Omental fat pad (tissue), 4 donors: ENCODE measurements around the gene NHLRC3. TPM values are rescaled to one million over a fixed set of nuclear protein-coding genes. Genes with fewer than 3 reads are reported as not detected.

ENCODE experiments used
- ATAC-seq: fragments of 150-250 bp; one replicate; pipeline ENCODE4 v1.9.1; 2016; ENCODE audit warnings: mild to moderate bottlenecking, moderate library complexity; ENCODE audit not compliant: low FRiP score
- DNase-seq: peaks from one replicate; pipeline ENCODE4 v3.0.0-alpha.2; 2019; ENCODE audit warnings: low spot score
- CTCF ChIP-seq, 3 donors: fragments of 450-650 bp; IDR thresholded peaks; one replicate each; pipeline ENCODE4 v1.5.1; 2016 to 2017; ENCODE audit warnings: antibody characterized with exemption in 3 of 3, mild to moderate bottlenecking in 3 of 3, moderate library complexity in 2 of 3
- total RNA-seq, 4 donors: library from RNA; depleted of rRNA; stranded (reverse); fragments of >200 nt; gene quantifications; one replicate each; pipeline ENCODE4 v1.1.0, GENCODE V29; 2016

Gene NHLRC3
- total RNA-seq, 4 donors from 2014 or later, result 18.4 to 25.2 (median 23.3) TPM

DNA sequence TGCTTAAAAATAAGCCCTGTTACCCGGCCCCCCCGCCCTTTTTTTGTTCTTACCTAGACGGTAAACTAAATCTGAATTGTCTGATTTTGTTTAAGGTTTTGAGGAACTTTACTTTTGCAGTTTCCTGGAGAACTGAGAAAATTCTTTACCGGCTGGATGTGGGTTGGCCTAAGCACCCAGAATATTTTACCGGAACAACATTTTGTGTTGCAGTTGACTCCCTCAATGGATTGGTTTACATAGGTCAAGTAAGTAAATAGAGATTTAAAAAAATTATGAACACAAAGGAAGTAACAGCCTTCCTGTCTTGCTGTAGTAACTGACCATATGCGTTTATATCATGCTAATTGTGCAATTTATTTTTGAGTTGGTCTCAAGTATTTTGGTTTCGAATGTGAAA, 785 bp downstream of the NHLRC3 start:
- ATAC-seq (no peak), DNase-seq (no peak)
- TF ChIP-seq CTCF (IDR thresholded peaks at IDR 0.05), result no peak

DNA sequence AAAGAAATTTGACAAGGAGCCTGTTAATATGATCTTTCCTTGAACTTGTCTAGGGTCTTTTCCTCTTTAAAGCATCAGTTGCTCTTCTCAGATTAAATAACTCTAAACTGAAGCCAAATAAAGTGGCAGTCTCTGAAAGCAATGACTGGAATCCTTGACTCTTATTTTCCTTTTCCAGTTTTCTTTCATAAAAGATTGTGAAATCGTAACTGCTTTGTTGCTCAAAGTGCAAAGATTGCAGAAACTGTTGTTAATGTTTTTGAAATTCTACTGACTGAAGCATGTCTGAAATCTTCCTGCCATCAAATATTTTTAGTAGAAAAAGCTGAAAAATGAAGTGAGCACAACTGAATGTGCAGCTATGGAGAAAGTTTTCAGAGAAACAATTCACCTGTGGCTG, 1.9 kb downstream of the NHLRC3 start:
- no peak for TF ChIP-seq CTCF (IDR thresholded peaks at IDR 0.05)
- ATAC-seq, result no peak
- no peak for DNase-seq

DNA sequence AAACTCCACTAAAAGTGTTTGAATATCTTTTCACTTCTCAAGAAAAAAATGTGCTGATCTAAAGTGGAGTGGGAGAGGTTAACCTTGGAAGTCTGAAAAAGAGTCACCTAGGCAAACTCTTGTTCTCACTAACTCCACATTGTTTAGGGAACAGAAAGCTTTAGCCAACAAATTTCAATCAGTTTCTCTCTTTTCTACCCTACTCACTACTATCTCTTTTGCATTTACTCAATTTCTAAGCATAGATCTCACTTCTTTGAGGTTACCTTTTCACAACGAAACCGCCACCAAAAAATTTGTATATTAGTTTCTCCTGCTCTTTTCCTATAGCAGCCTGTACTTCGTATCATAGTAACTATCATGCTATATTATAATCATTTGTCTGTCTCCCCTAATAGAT, 6.3 kb downstream of the NHLRC3 start:
- ATAC-seq (no peak), DNase-seq (no peak)
- no peak for TF ChIP-seq CTCF (IDR thresholded peaks at IDR 0.05)

DNA sequence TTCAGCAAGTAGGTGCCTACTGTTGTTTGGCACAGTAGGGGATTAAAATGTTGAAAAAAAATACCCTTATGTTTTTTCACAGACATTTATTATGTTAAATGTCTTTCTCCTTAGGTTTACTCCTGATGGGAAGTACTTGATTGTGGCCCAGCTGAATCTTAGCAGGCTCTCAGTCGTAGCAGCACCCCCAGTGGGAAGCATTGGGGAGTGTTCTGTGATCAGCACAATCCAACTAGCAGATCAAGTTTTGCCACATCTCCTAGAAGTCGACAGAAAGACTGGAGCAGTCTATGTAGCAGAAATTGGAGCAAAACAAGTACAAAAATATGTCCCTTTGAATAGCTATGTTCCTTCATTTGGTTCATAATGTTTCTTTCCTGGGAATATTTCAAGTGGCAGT, 9.3 kb downstream of the NHLRC3 start:
- no peak for TF ChIP-seq CTCF (IDR thresholded peaks at IDR 0.05)
- no peak for DNase-seq
- ATAC-seq, result no peak

- ATAC-seq, result no peak
- no peak for TF ChIP-seq CTCF (IDR thresholded peaks at IDR 0.05)
- no peak for DNase-seq
Observed at GRCh38 chr13:39048806-39049205, 10.6 kb downstream of the NHLRC3 start.

- ATAC-seq, result no peak
- no peak for DNase-seq
- no peak for TF ChIP-seq CTCF (IDR thresholded peaks at IDR 0.05)
Observed at GRCh38 chr13:39049274-39049673, 11.0 kb downstream of the NHLRC3 start.

DNA sequence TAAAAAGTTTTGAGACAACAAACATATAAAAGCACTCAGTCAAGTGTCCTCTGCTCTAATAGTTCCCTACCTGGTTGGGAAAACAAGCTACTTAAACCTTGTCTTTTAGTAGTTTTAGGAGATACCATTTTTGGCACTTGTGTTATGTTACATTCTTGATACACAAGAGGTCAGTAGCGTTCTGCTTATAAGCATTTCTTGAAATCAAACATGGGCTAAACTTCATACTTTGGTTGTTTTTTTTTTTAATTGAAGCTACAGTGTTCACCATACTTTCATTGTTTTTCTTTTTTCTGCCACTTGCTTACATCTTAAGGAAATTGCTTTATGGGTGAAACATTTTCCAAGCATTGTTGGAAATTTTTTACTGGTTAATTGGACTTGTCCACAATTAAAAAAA, 12.9 kb downstream of the NHLRC3 start:
- no peak for TF ChIP-seq CTCF (IDR thresholded peaks at IDR 0.05)
- DNase-seq (no peak), ATAC-seq (no peak)
